ENCODE measurements around the gene PRAMEF11.

DNA sequence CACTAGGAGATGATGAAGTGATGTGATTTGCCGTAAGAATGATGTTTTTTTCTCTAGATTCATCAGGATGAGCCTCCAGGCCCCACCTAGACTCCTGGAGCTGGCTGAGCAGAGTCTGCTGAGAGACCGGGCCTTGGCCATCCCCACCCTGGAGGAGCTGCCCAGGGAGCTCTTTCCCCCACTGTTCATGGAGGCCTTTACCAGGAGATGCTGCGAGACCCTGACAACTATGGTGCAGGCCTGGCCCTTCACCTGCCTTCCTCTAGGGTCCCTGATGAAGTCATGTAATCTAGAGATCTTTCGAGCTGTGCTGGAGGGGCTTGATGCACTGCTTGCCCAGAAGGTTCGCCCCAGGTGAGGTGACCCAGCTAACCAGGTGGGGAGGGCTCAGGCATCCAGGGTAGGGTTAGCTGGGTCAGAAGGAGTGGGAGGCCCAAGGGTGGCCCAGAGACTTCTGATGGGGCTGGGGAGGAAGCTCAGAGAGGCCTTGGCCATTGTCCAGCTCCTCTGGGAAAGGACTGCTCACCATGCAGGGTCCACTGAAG lies 56.3 kb downstream of the PRAMEF11 start:
- TF ChIP-seq, protein P1, sequence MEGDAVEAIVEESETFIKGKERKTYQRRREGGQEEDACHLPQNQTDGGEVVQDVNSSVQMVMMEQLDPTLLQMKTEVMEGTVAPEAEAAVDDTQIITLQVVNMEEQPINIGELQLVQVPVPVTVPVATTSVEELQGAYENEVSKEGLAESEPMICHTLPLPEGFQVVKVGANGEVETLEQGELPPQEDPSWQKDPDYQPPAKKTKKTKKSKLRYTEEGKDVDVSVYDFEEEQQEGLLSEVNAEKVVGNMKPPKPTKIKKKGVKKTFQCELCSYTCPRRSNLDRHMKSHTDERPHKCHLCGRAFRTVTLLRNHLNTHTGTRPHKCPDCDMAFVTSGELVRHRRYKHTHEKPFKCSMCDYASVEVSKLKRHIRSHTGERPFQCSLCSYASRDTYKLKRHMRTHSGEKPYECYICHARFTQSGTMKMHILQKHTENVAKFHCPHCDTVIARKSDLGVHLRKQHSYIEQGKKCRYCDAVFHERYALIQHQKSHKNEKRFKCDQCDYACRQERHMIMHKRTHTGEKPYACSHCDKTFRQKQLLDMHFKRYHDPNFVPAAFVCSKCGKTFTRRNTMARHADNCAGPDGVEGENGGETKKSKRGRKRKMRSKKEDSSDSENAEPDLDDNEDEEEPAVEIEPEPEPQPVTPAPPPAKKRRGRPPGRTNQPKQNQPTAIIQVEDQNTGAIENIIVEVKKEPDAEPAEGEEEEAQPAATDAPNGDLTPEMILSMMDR (conservative IDR thresholded peaks at IDR 0.05 in 1 of 2, IDR thresholded peaks at IDR 0.05 in 1 of 2; ENCODE audit: extremely low read depth in 1 of 2, insufficient read depth in 1 of 2, low read depth in 1 of 2, low read length in 2 of 2): no peak
- no peak for TF ChIP-seq EZH2 (IDR thresholded peaks at IDR 0.05; ENCODE audit: borderline replicate concordance, low read length)
